CD4-positive, CD25-positive, alpha-beta regulatory T cell (primary cell): ENCODE measurements around the gene DMD. TPM values are rescaled to one million over a fixed set of nuclear protein-coding genes. Genes with fewer than 3 reads are reported as not detected.

Experiments used
- ATAC-seq, 2 donors: fragments of 150-1000 bp; cut with Tn5 transposase; one replicate each; pipeline ENCODE4 v1.10.0; 2021; ENCODE audit warnings: low read depth in 2 of 2, moderate number of reproducible peaks in 2 of 2, moderate library complexity in 1 of 2
- DNase-seq, 3 donors: peaks; one replicate each; pipeline versions ENCODE4 v3.0.0 to v3.0.0-alpha.2; 2012 to 2022; ENCODE audit warnings: mixed read lengths in 1 of 3
- H3K27ac ChIP-seq: one replicate; pipeline ENCODE4 v1.7.0; 2013; ENCODE audit warnings: mild to moderate bottlenecking, low read length; ENCODE audit not compliant: insufficient read depth, poor library complexity, severe bottlenecking
- H3K27me3 ChIP-seq: one replicate; pipeline ENCODE4 v1.7.0; 2013; ENCODE audit warnings: low read length; ENCODE audit not compliant: control insufficient read depth, insufficient read depth
- H3K36me3 ChIP-seq: one replicate; pipeline ENCODE4 v1.7.0; 2013; ENCODE audit warnings: mild to moderate bottlenecking, low read length, moderate library complexity; ENCODE audit not compliant: control insufficient read depth, insufficient read depth
- H3K4me1 ChIP-seq: 2 replicates; pipeline ENCODE4 v1.7.0; 2013; ENCODE audit warnings: mild to moderate bottlenecking, low read length; ENCODE audit not compliant: insufficient read depth, control insufficient read depth, poor library complexity, severe bottlenecking
- H3K4me3 ChIP-seq: one replicate; pipeline ENCODE4 v1.7.0; 2013; ENCODE audit warnings: low read depth, mild to moderate bottlenecking, low read length, moderate library complexity
- H3K9me3 ChIP-seq, 2 experiments: 1 replicate in 1 of 2; 2 replicates in 1 of 2; pipeline ENCODE4 v1.7.0; 2013; ENCODE audit warnings: low read length in 2 of 2, mild to moderate bottlenecking in 1 of 2, moderate library complexity in 1 of 2; ENCODE audit not compliant: control insufficient read depth in 2 of 2
- H3K27ac Mint-ChIP-seq, 3 donors: one replicate each; pipeline ENCODE4 v1.8.0; 2020 to 2022; ENCODE audit warnings: mild to moderate bottlenecking in 3 of 3, mixed read lengths in 3 of 3, moderate library complexity in 2 of 3
- H3K27me3 Mint-ChIP-seq: one replicate; pipeline ENCODE4 v1.8.0; 2022; ENCODE audit warnings: mild to moderate bottlenecking, mixed read lengths
- H3K36me3 Mint-ChIP-seq: one replicate; pipeline ENCODE4 v1.8.0; 2020; ENCODE audit warnings: mixed read lengths
- H3K4me1 Mint-ChIP-seq, 4 donors: one replicate each; pipeline ENCODE4 v1.8.0; 2020 to 2022; ENCODE audit warnings: mixed read lengths in 4 of 4, mild to moderate bottlenecking in 1 of 4
- H3K4me3 Mint-ChIP-seq, 4 donors: one replicate each; pipeline ENCODE4 v1.8.0; 2020 to 2022; ENCODE audit warnings: mild to moderate bottlenecking in 4 of 4, mixed read lengths in 4 of 4, moderate library complexity in 3 of 4
- H3K9me3 Mint-ChIP-seq, 7 donors: one replicate each; pipeline ENCODE4 v1.8.0; 2020 to 2022; ENCODE audit warnings: mixed read lengths in 7 of 7, mild to moderate bottlenecking in 3 of 7, moderate library complexity in 2 of 7
- polyA plus RNA-seq, 4 donors: library from polyadenylated mRNA; unstranded; fragments of 300-500 nt; fragmentation: Illumina TruSeq; gene quantifications; one replicate each; pipeline ENCODE4 v1.2.3, GENCODE V29; 2021
- total RNA-seq: library from RNA; stranded (reverse); gene quantifications from one replicate; pipeline ENCODE4 v1.2.3, GENCODE V29; 2022

Gene DMD
- total and polyA plus RNA-seq, 5 donors from 2014 or later, result 0.20 to 2.8 (median 0.98) TPM

GRCh38 chrX:31572360-31572759 lies 1639.0 kb downstream of the DMD start:
- no peaks in the 10 kb centered on the region for H3K27me3 Mint-ChIP-seq
- H3K4me1 ChIP-seq, result no peaks in the 10 kb centered on the region
- H3K36me3 Mint-ChIP-seq, result no peaks in the 10 kb centered on the region
- H3K4me3 Mint-ChIP-seq, result no peak overlapping the region
- H3K4me3 ChIP-seq, result no peak overlapping the region
- no peak overlapping the region for H3K27ac Mint-ChIP-seq
- no peaks in the 10 kb centered on the region for H3K9me3 Mint-ChIP-seq
- H3K36me3 ChIP-seq, result no peaks in the 10 kb centered on the region
- no peak overlapping the region for H3K27ac ChIP-seq
- no peaks in the 10 kb centered on the region for H3K4me1 Mint-ChIP-seq
- no peaks in the 10 kb centered on the region for H3K27me3 ChIP-seq
- no peak for ATAC-seq
- no peaks in the 10 kb centered on the region for H3K9me3 ChIP-seq
- no peak for DNase-seq

GRCh38 chrX:31570658-31571057 lies 1640.7 kb downstream of the DMD start:
- Mint-ChIP-seq H3K27me3 (no peaks in the 10 kb centered on the region), H3K4me1 (no peaks in the 10 kb centered on the region), H3K4me3 (no peak overlapping the region), H3K36me3 (no peaks in the 10 kb centered on the region), H3K27ac (no peak overlapping the region), H3K9me3 (no peaks in the 10 kb centered on the region)
- Histone ChIP-seq H3K27ac (no peak overlapping the region), H3K36me3 (no peaks in the 10 kb centered on the region), H3K27me3 (no peaks in the 10 kb centered on the region), H3K4me3 (no peak overlapping the region), H3K9me3 (no peaks in the 10 kb centered on the region), H3K4me1 (no peaks in the 10 kb centered on the region)
- DNase-seq, result no peak
- ATAC-seq, result no peak

GRCh38 chrX:31563792-31564191 lies 1647.6 kb downstream of the DMD start:
- H3K4me1 ChIP-seq, result no peaks in the 10 kb centered on the region
- Mint-ChIP-seq H3K36me3 (no peaks in the 10 kb centered on the region), H3K27ac (no peak overlapping the region), H3K27me3 (no peaks in the 10 kb centered on the region), H3K4me3 (no peak overlapping the region), H3K9me3 (peaks cover 0 to 2% (median 0%) of the 10 kb centered on the region in 7 donors), H3K4me1 (no peaks in the 10 kb centered on the region)
- H3K36me3 ChIP-seq, result no peaks in the 10 kb centered on the region
- no peak overlapping the region for H3K27ac ChIP-seq
- no peaks in the 10 kb centered on the region for H3K27me3 ChIP-seq
- ATAC-seq (no peak), DNase-seq (no peak)
- H3K9me3 ChIP-seq, result no peaks in the 10 kb centered on the region
- no peak overlapping the region for H3K4me3 ChIP-seq

- no peak overlapping the region for H3K4me3 ChIP-seq
- no peak overlapping the region for H3K4me3 Mint-ChIP-seq
- H3K27me3 Mint-ChIP-seq, result no peaks in the 10 kb centered on the region
- ATAC-seq (no peak), DNase-seq (no peak)
- no peaks in the 10 kb centered on the region for H3K36me3 Mint-ChIP-seq
- no peaks in the 10 kb centered on the region for H3K9me3 ChIP-seq
- H3K36me3 ChIP-seq, result no peaks in the 10 kb centered on the region
- H3K4me1 Mint-ChIP-seq, result no peaks in the 10 kb centered on the region
- H3K4me1 ChIP-seq, result no peaks in the 10 kb centered on the region
- no peak overlapping the region for H3K27ac ChIP-seq
- H3K27me3 ChIP-seq, result no peaks in the 10 kb centered on the region
- H3K9me3 Mint-ChIP-seq, result peaks cover 0 to 14% (median 2%) of the 10 kb centered on the region in 7 donors
- no peak overlapping the region for H3K27ac Mint-ChIP-seq
Observed at GRCh38 chrX:31555506-31555905, 1655.8 kb downstream of the DMD start.

GRCh38 chrX:31551913-31552312 lies 1659.4 kb downstream of the DMD start:
- DNase-seq (no peak), ATAC-seq (no peak)
- no peak overlapping the region for H3K4me3 Mint-ChIP-seq
- Histone ChIP-seq H3K4me3 (no peak overlapping the region), H3K27me3 (no peaks in the 10 kb centered on the region), H3K27ac (no peak overlapping the region), H3K36me3 (no peaks in the 10 kb centered on the region), H3K4me1 (no peaks in the 10 kb centered on the region), H3K9me3 (no peaks in the 10 kb centered on the region)
- H3K36me3 Mint-ChIP-seq, result no peaks in the 10 kb centered on the region
- H3K9me3 Mint-ChIP-seq, result peaks cover 0 to 5% (median 0%) of the 10 kb centered on the region in 7 donors
- no peaks in the 10 kb centered on the region for H3K27me3 Mint-ChIP-seq
- H3K27ac Mint-ChIP-seq, result no peak overlapping the region
- no peaks in the 10 kb centered on the region for H3K4me1 Mint-ChIP-seq

- no peaks in the 10 kb centered on the region for H3K36me3 Mint-ChIP-seq
- no peaks in the 10 kb centered on the region for H3K4me1 Mint-ChIP-seq
- no peaks in the 10 kb centered on the region for H3K9me3 ChIP-seq
- H3K4me3 ChIP-seq, result no peak overlapping the region
- H3K4me1 ChIP-seq, result no peaks in the 10 kb centered on the region
- H3K9me3 Mint-ChIP-seq, result peaks cover 0 to 7% (median 0%) of the 10 kb centered on the region in 7 donors
- no peaks in the 10 kb centered on the region for H3K36me3 ChIP-seq
- no peak overlapping the region for H3K4me3 Mint-ChIP-seq
- DNase-seq (no peak), ATAC-seq (no peak)
- no peaks in the 10 kb centered on the region for H3K27me3 Mint-ChIP-seq
- H3K27me3 ChIP-seq, result no peaks in the 10 kb centered on the region
- H3K27ac ChIP-seq, result no peak overlapping the region
- no peak overlapping the region for H3K27ac Mint-ChIP-seq
Observed at GRCh38 chrX:31550158-31550557, 1661.2 kb downstream of the DMD start.

GRCh38 chrX:31547816-31548215 lies 1663.5 kb downstream of the DMD start:
- H3K27ac Mint-ChIP-seq, result no peak overlapping the region
- no peak overlapping the region for H3K27ac ChIP-seq
- H3K27me3 Mint-ChIP-seq, result no peaks in the 10 kb centered on the region
- H3K4me3 ChIP-seq, result no peak overlapping the region
- no peak for ATAC-seq
- no peaks in the 10 kb centered on the region for H3K4me1 ChIP-seq
- no peak for DNase-seq
- no peaks in the 10 kb centered on the region for H3K36me3 Mint-ChIP-seq
- no peaks in the 10 kb centered on the region for H3K27me3 ChIP-seq
- H3K9me3 ChIP-seq, result no peaks in the 10 kb centered on the region
- H3K4me3 Mint-ChIP-seq, result no peak overlapping the region
- no peaks in the 10 kb centered on the region for H3K4me1 Mint-ChIP-seq
- H3K9me3 Mint-ChIP-seq, result peaks cover 0 to 4% (median 0%) of the 10 kb centered on the region in 7 donors
- no peaks in the 10 kb centered on the region for H3K36me3 ChIP-seq

GRCh38 chrX:31547416-31547815 lies 1663.9 kb downstream of the DMD start:
- no peak for ATAC-seq
- Mint-ChIP-seq H3K27ac (no peak overlapping the region), H3K9me3 (peaks cover 0 to 6% (median 0%) of the 10 kb centered on the region in 7 donors), H3K27me3 (no peaks in the 10 kb centered on the region), H3K4me3 (no peak overlapping the region), H3K36me3 (no peaks in the 10 kb centered on the region), H3K4me1 (no peaks in the 10 kb centered on the region)
- Histone ChIP-seq H3K27ac (no peak overlapping the region), H3K36me3 (no peaks in the 10 kb centered on the region), H3K4me3 (no peak overlapping the region), H3K4me1 (no peaks in the 10 kb centered on the region), H3K9me3 (no peaks in the 10 kb centered on the region), H3K27me3 (no peaks in the 10 kb centered on the region)
- no peak for DNase-seq
